HG03558 (cell line): ENCODE measurements around the gene ELMOD3.
"Not testable (repeated sequence)": the region's sequence is repeated elsewhere in the genome, so short reads cannot be mapped to it uniquely, and the experiment has no call there.

Experiments
- ATAC-seq: cut with Tn5 transposase; IDR thresholded peaks from one replicate; pipeline ENCODE4 v1.9.1; 2021; ENCODE audit warnings: moderate number of reproducible peaks; ENCODE audit not compliant: unreplicated experiment; ENCODE audit errors: extremely low read depth

ELMOD3 gene

GRCh38 chr2:85367180-85367579 is 12.6 kb downstream of the ELMOD3 start:
- no peak for ATAC-seq

- ATAC-seq, result no peak
Measured at GRCh38 chr2:85368921-85369320, 14.4 kb downstream of the ELMOD3 start.

GRCh38 chr2:85369500-85369899 is 14.9 kb downstream of the ELMOD3 start:
- no peak for ATAC-seq

GRCh38 chr2:85371045-85371444 is 16.5 kb downstream of the ELMOD3 start:
- ATAC-seq, result no peak

DNA sequence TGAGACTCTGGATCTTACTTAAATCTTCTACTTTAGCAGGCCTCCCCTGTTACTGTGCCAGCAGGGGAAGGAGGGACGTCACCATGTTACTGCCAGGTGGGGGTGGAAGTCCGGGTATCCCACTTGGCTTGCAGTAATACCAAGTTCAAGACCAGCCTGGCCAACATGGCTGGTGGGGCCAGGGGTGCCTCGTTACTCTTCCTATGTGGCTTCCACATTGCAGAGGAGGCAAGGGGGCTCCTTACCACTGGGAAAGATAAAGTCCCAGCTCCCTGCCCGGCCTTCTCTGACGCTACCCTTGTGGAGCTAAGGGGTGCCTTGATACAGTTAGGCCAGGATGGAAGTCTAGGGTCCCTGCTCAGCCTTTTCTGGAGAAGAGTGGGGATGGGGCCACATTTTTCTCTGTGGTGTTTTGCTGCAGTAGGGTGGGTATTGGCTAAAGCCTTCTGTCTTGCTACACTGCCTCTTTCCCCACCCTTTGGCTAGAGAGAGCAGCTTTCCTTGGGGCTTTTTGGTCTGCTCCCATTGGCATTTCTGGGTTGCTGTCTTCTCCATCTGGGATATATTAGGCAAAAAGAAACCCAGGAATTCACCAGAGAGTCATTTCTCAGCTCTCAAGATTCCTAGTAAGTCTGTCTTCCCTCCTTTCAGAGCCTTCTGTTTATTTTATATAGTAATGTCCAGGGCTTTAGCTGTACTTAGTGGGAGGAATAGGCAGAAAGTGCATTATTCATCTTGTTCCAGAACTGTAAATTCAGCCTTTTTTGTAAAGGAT is 21.9 kb downstream of the ELMOD3 start:
- no peak for ATAC-seq

- no peak for ATAC-seq
Measured at GRCh38 chr2:85377083-85377482, 22.5 kb downstream of the ELMOD3 start.

DNA sequence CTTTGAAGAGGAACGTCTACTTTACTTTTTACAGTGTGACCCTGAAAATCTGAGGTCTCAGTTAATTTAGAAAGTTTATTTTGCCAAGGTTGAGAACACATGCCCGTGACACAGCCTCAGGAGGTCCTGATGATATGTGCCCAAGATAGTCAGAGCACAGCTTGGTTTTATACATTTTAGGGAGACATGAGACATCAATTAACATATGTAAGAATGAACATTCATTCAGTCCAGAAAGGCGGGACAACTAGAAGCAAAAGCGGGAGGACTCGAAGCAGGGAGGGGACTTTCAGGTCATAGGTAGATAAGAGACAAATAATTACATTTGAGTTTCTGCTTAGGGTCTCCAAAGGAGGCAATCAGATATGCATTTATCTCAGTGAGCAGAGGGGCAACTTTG is 23.7 kb downstream of the ELMOD3 start:
- no peak for ATAC-seq

DNA sequence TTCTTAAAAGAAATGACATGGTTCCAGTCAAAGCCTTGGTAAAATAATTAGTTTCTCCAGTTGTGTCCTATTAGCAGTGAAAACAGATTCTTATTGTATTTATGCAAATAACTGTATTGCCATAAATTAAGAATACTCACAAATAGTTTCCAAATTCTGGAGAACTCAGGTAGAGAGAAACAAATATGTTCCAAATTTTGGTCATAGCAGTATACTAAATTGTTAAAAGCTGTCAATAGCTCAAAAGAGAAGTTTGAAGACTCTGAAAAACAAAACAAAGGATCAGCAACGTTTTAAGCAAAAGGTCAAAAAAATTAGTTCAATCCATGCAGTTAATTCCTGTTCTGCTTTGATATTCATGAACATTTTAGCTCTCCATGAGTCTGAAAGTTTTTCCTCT is 25.5 kb downstream of the ELMOD3 start:
- no peak for ATAC-seq

- not testable (repeated sequence) for ATAC-seq
Measured at GRCh38 chr2:85383151-85383550, 28.6 kb downstream of the ELMOD3 start.

DNA sequence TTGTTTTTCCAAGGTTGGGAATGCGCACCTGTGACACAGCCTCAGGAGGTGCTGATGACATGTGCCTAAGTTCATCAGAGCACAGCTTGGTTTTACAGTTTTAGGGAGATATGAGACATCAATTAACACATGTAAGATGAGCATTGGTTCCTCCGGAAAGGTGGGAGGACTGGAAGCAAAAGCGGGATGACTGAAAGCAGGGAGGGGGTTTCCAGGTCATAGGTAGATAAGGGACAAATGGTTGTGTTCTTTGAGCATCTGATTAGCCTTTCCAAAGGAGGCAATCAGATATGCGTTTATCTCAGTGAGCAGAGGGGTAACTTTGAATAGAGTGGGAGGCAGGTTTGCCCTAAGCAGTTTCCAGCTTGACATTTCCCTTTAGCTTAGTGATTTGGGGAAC is 29.3 kb downstream of the ELMOD3 start:
- ATAC-seq, result no peak

DNA sequence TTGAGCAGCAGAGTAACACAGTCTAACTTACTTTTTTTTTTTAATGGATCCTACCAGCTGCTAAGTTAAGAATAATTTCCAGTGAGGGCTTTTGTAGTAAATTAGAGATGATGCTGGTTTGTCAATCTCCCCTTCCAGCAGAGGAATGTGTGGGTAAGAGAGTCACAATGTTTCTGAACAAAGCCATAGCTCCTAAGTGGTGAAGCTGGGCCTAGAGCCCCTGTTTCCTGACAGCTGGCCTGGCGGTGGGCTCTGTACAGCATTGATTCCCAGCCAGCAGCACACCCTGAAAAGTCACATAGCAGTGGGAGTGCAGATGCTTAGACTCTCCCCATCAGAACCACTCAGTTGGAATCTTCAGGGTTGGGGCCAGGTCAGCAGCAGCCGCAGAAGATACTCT is 31.2 kb downstream of the ELMOD3 start:
- ATAC-seq, result no peak

DNA sequence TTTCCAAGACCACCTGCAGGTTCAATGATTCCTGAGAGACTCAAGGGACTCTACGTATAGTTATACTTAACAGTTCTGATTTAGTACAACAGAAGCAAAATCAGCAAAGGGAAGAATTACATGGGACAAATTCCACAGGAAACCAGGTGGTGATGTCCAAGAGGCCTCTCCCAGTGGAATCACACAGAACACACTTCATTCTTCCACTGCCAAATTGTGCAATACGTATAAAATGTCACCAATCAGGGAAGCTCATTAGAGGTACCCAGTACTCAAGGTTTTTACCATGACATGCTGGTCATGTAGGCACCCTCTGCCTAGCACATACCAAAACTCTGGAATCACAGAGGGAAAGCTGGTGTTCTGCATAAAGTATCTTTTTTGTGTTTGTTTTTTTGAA is 33.2 kb downstream of the ELMOD3 start:
- no peak for ATAC-seq

DNA sequence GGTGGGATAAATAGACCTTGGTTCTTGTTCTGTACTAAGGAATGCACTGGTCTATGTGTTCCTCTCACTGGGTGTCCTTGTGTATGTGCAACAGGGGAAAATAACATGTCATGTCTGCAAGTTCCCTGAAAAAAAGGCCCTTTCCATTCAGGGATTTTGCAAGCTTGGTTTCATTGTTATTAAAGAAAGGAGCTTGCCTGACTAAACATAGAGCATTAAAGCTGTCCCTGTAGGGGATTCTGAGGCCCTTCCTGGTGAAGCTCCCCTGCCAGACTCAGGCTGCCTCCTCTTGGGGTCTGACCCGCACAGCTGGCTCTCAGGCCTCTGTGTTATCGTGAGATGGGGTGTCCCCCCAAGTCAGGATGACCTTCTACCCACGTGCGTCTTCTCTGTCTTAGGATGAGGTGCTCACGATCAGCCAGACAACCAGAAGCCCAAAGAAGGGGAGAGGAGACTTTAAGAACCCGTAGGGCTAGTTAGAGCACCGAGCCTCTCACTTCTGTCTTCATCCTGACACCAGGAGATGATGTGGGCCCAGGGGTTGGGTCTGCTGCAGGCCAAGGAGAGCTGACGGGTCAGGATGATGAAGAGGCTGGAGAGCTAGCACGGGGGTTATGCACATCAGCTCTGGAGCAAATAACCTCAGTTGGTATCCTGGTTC is 34.4 kb downstream of the ELMOD3 start:
- ATAC-seq, result no peak

DNA sequence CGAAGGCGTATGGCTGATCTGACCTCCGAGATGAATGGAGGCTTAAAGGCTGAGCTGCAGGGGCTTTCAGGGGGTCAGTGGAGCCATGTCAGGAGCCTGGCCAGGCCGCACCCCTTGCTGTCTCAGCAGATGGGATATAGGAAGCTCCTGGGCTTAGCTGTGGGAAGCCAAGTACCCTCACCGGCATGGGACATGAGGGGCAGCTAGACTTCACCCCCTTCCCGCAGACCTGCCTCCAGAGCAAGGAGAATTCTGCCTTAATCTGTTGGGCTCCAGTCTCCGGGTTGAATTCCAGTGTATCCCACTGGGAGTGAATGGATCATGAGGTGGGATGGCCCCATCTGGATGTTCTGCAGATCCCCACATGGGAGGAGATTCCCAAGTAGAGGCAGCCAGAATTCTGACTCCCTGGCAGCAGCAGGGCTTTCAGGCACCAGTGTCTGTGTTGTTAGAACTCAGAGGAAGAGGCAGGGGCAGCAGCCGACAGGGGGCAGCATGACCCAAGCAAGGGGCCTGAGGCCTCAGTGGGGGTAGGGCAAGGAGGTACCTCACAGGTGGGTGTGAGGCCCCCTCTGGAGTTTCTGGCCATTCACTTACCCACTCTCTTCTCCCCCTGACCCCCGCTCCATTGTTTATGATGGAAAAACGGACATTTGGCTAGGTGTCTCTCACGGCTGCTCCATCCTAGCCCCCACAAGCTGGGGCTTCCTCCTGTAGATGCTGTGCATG is 36.5 kb downstream of the ELMOD3 start:
- ATAC-seq, result no peak

GRCh38 chr2:85393836-85394235 is 39.3 kb downstream of the ELMOD3 start:
- ATAC-seq, result no peak

GRCh38 chr2:85394261-85394681 is 39.7 kb downstream of the ELMOD3 start:
- ATAC-seq, result no peak

GRCh38 chr2:85394976-85395375 is 40.4 kb downstream of the ELMOD3 start:
- ATAC-seq, result no peak

DNA sequence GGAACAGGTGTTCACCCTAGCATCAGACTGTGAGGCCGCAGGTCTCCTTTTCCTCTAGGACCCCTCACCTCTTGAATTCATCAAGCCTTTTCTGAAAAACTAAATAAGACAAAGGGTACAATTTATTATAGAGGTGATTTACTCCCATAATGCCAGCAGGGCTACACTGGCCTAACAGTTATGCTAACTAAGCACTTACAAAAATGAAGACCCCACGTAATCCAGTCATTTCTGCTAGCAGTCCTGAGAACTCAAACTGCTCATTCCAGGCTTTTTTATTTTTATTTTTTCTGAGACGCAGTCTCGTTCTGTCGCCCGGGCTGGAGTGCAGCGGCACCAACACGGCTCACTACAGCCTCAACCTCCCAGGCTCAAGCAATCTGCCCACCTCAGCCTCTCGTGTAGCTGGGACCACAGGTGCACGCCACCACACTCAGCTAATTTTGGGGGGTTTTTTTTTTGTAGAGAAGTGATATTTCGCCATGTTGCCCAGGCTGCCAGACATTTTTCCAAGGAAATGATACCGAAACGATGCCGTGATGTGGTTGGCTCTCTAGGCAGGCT is 41.4 kb downstream of the ELMOD3 start:
- no peak for ATAC-seq

DNA sequence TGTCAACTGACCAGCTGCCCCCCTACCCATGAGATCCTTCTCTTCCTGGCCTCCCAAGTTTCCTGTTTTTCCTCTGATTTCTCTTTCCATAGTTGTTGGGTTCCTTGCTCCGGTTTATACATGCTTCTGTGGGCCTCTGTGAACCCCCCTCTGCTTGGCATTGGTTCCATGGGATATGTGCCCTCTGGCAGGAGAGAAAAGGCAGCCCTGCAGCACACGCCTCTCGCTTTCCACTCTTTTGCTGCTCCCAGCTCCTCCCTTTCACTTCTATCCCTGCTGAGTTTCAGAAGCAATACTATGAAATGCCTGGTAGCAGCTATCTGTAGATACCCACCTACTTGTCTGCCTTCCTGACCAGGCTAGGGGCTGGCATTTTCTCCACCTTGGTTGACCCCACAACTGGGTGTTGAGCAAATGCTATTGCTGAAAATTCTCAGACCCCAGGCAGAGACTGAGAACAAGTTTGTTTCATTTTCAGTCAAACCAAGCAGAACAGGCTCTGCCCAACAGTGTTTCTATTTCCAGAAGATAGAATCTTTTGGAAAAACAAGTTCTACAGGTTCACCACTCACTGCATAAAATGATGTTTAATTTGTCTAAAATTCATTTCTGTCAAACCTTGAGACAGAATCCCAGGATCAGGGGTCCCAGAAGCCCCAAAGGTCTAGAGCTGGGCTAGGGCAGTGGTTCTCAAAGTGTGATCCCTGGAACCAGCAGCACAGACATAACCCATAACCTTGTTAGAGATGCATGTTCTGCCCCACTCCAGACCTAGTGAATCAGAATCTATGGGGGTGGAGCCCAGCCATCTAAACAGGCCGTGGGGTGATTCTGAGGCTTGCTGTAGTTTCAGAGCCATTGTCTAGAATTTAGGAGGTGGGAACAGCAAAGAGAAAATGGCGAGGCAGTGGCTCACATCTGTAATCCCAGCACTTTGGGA is 42.2 kb downstream of the ELMOD3 start:
- ATAC-seq, result no peak

GRCh38 chr2:85397925-85398331 is 43.4 kb downstream of the ELMOD3 start:
- ATAC-seq, result no peak
